HG03457 (cell line): ENCODE results near the gene GDNF.

Source experiments
- ATAC-seq: cut with Tn5 transposase; IDR thresholded peaks from one replicate; pipeline ENCODE4 v1.9.1; 2021; ENCODE audit warnings: moderate number of reproducible peaks; ENCODE audit not compliant: unreplicated experiment

GDNF gene

GRCh38 chr5:37847978-37848425 is 8.2 kb upstream of the GDNF start:
- ATAC-seq, result no peak

GRCh38 chr5:37846786-37847310 is 7.0 kb upstream of the GDNF start:
- ATAC-seq, result no peak

GRCh38 chr5:37844009-37844408 is 4.2 kb upstream of the GDNF start:
- no peak for ATAC-seq

GRCh38 chr5:37842048-37842447 is 2.2 kb upstream of the GDNF start:
- no peak for ATAC-seq

GRCh38 chr5:37841203-37841602 is 1.4 kb upstream of the GDNF start:
- no peak for ATAC-seq

- no peak for ATAC-seq
Observed at GRCh38 chr5:37840053-37841034, 503 bp upstream of the GDNF start.

GRCh38 chr5:37838933-37839341 is 904 bp downstream of the GDNF start:
- no peak for ATAC-seq

GRCh38 chr5:37838152-37838932 is 1.5 kb downstream of the GDNF start:
- ATAC-seq, result no peak

GRCh38 chr5:37837414-37838032 is 2.3 kb downstream of the GDNF start:
- ATAC-seq, result no peak

- ATAC-seq, result no peak
Observed at GRCh38 chr5:37836592-37837413, 3.0 kb downstream of the GDNF start.

- ATAC-seq, result no peak
Observed at GRCh38 chr5:37836235-37836591, 3.6 kb downstream of the GDNF start.

- no peak for ATAC-seq
Observed at GRCh38 chr5:37835380-37835973, 4.4 kb downstream of the GDNF start.

GRCh38 chr5:37834542-37835379 is 5.1 kb downstream of the GDNF start:
- ATAC-seq, result no peak

- no peak for ATAC-seq
Observed at GRCh38 chr5:37833990-37834389, 5.9 kb downstream of the GDNF start.

GRCh38 chr5:37831821-37832534 is 7.9 kb downstream of the GDNF start:
- no peak for ATAC-seq

- no peak for ATAC-seq
Observed at GRCh38 chr5:37830348-37830747, 9.5 kb downstream of the GDNF start.

GRCh38 chr5:37825334-37825915 is 14.4 kb downstream of the GDNF start:
- ATAC-seq, result no peak
